HUES6 (cell line): ENCODE data around the gene EXT2.

Experiments
- H3K27ac ChIP-seq: 2 replicates; pipeline ENCODE4 v1.7.0; 2013; ENCODE audit warnings: low read depth, mild to moderate bottlenecking, low read length, inconsistent platforms
- H3K27me3 ChIP-seq: 2 replicates; pipeline ENCODE4 v1.6.1; 2013; ENCODE audit warnings: low read length; ENCODE audit not compliant: control insufficient read depth, insufficient read depth
- H3K36me3 ChIP-seq: 2 replicates; pipeline ENCODE4 v1.6.1; 2013; ENCODE audit warnings: low read length; ENCODE audit not compliant: control insufficient read depth, insufficient read depth
- H3K4me1 ChIP-seq: 2 replicates; pipeline ENCODE4 v1.6.1; 2013; ENCODE audit warnings: low read length; ENCODE audit not compliant: control insufficient read depth, insufficient read depth
- H3K4me3 ChIP-seq: 2 replicates; pipeline ENCODE4 v1.5.1; 2013; ENCODE audit warnings: low read depth, low read length
- H3K9ac ChIP-seq: one replicate; pipeline ENCODE4 v1.6.1; 2013; ENCODE audit warnings: mild to moderate bottlenecking, low read length
- H3K9me3 ChIP-seq: 2 replicates; pipeline ENCODE4 v1.6.1; 2013; ENCODE audit warnings: low read depth, low read length; ENCODE audit not compliant: control insufficient read depth, insufficient read depth

Gene EXT2

DNA sequence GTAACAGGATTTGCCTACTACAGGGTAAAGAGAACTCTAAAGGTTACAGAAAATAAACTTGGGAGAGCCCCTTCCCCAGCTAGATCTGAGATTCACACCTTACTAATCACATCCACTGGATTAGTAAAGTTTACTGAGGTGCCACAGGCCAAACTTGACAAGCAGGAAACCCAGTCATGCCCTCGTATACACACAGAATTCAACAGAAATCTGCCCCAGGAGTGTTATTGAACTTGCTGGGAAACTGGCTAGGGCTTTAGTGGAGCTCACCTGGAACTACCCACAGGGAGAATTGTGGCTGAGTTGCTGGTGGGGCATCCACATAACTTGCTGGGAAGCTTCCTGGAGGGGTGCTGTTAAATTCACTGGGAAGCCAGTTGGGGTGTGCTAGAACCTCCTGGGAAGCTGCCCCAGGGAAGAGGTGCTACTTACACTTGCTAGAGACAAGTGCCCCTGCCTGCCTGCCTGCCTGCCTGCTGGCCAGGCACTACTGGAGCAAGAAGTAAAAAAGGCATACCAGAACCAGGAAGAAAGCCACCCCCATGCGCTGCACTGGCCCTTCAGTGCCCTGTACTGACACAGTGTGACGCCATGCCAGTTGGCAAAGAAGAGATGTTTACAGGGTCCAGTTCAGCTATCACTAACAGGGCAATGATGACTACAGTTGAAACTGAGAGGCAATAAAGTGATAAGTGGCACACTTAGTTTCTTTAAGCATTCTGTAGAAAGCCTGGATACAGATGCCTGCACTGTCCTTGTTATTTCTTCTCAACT lies 108.0 kb downstream of the EXT2 start:
- no peaks in the 10 kb centered on the region for H3K9me3 ChIP-seq
- H3K4me3 ChIP-seq = no peak overlapping the region
- H3K27ac ChIP-seq = no peak overlapping the region
- H3K9ac ChIP-seq = no peak overlapping the region
- peaks cover 25% of the 10 kb centered on the region for H3K4me1 ChIP-seq
- no peaks in the 10 kb centered on the region for H3K27me3 ChIP-seq
- no peaks in the 10 kb centered on the region for H3K36me3 ChIP-seq

DNA sequence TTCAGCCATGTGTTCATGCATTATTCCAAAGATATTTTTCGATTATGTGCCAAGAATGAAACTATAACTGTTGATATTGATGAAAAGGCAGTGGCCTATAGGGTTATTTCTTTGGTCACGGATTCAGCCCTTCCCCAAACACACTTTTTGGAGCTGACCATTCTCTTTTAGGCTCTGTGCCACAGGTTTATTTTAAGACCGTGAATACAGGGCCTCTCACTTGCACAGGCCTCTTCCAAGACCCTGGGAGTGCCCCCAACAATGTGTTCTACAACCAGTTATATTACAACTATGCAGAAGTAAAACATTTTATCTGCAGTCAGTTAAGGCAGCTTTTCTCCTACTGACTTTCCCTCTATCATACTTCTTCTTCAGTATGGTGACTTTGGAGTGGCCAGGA lies 109.9 kb downstream of the EXT2 start:
- H3K27ac ChIP-seq = no peak overlapping the region
- H3K4me1 ChIP-seq = peaks cover 6% of the 10 kb centered on the region; the same call in 1 of the 2 replicates
- H3K4me3 ChIP-seq = no peak overlapping the region
- H3K9ac ChIP-seq = no peak overlapping the region
- H3K27me3 ChIP-seq = no peaks in the 10 kb centered on the region
- no peaks in the 10 kb centered on the region for H3K9me3 ChIP-seq
- no peaks in the 10 kb centered on the region for H3K36me3 ChIP-seq

- Histone ChIP-seq H3K9me3 (no peaks in the 10 kb centered on the region), H3K36me3 (no peaks in the 10 kb centered on the region), H3K9ac (no peak overlapping the region), H3K27me3 (no peaks in the 10 kb centered on the region), H3K4me1 (0 out of 2 replicates have a peak, but pooled peaks cover 1% of the 10 kb centered on the region), H3K27ac (no peak overlapping the region), H3K4me3 (no peak overlapping the region)
Observed at GRCh38 chr11:44205836-44206235, 110.4 kb downstream of the EXT2 start.

DNA sequence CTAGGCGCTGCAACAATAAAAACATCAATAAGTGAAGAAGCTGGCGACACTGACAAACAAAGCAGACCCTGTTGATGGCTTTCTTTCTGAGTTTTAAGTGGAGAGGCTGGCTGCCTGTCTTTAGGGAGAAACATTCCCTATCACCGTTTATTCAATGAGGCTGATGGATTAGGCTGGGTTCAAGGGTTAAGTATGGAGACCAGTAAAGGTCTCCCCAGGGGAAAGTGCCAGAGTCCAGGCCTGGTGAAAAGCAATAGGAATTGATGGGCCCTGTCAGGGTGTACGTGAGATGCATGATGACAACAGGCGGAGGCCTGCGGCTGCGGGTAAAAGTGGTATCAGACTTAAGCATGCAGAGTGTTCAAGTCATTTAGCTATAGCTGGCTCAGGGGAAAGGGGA lies 111.8 kb downstream of the EXT2 start:
- no peaks in the 10 kb centered on the region for H3K36me3 ChIP-seq
- no peak overlapping the region for H3K9ac ChIP-seq
- no peak overlapping the region for H3K27ac ChIP-seq
- H3K4me1 ChIP-seq = no peaks in the 10 kb centered on the region
- no peak overlapping the region for H3K4me3 ChIP-seq
- H3K27me3 ChIP-seq = no peaks in the 10 kb centered on the region
- H3K9me3 ChIP-seq = no peaks in the 10 kb centered on the region

DNA sequence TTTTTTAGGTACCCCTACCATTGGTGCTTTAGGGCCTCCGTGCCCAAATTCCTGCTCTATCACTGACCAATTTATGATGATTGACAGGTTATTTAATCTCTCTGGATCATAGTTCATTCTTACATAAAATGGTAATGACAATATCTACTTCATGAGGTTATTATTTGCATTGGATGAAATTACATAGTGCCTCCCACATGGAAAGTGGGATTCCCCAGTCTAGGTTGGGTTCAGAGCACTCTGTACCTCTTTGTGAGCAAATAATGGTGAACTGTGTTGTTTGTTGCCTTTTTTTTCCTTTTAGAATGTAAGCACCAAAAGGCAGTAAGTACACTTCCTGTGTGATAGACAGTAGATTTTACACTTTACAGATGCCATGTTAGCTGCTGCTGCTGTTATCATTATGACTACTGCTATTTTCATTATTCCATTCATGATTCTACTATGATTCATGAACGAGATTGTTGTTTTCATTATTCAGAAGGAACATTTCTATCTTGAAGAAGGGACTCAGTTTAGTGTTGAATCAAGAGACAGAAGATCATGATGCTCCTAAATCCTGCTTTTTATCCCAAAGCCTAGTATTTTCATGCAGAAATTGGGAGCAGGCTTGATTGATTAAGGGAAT lies 113.6 kb downstream of the EXT2 start:
- Histone ChIP-seq H3K9ac (no peak overlapping the region), H3K36me3 (no peaks in the 10 kb centered on the region), H3K27me3 (no peaks in the 10 kb centered on the region), H3K27ac (no peak overlapping the region), H3K4me3 (no peak overlapping the region), H3K9me3 (no peaks in the 10 kb centered on the region), H3K4me1 (no peaks in the 10 kb centered on the region)

GRCh38 chr11:44212128-44212527 lies 116.7 kb downstream of the EXT2 start:
- Histone ChIP-seq H3K36me3 (no peaks in the 10 kb centered on the region), H3K27ac (no peak overlapping the region), H3K4me1 (no peaks in the 10 kb centered on the region), H3K9me3 (no peaks in the 10 kb centered on the region), H3K27me3 (no peaks in the 10 kb centered on the region), H3K4me3 (no peak overlapping the region), H3K9ac (no peak overlapping the region)

DNA sequence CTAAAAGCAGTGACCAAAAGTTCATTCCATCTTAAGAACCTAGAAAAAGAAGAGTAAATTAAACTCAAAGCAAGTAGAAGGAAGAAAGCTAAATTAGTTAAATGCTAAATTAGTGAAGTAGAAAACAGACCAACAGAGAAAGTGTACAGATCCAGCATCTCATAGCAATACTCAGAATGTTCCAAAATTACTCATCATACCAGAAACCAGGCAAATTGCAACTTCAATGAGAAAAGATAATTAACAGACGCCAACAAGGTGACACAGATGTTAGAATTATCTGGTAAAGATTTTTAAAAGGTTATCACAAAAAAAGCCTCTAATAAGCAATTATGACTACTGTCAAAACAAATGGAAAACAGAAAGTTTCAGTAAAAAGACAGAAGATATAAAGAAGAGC lies 117.7 kb downstream of the EXT2 start:
- Histone ChIP-seq H3K9ac (no peak overlapping the region), H3K36me3 (no peaks in the 10 kb centered on the region), H3K27me3 (no peaks in the 10 kb centered on the region), H3K4me3 (no peak overlapping the region), H3K27ac (no peak overlapping the region), H3K9me3 (no peaks in the 10 kb centered on the region), H3K4me1 (no peaks in the 10 kb centered on the region)

- Histone ChIP-seq H3K27me3 (no peaks in the 10 kb centered on the region), H3K9ac (no peak overlapping the region), H3K36me3 (no peaks in the 10 kb centered on the region), H3K27ac (no peak overlapping the region), H3K4me1 (no peaks in the 10 kb centered on the region), H3K9me3 (no peaks in the 10 kb centered on the region), H3K4me3 (no peak overlapping the region)
Observed at GRCh38 chr11:44217432-44217831, 122.0 kb downstream of the EXT2 start.

- no peaks in the 10 kb centered on the region for H3K27me3 ChIP-seq
- H3K4me3 ChIP-seq = no peak overlapping the region
- no peaks in the 10 kb centered on the region for H3K9me3 ChIP-seq
- no peaks in the 10 kb centered on the region for H3K4me1 ChIP-seq
- no peak overlapping the region for H3K9ac ChIP-seq
- H3K36me3 ChIP-seq = no peaks in the 10 kb centered on the region
- no peak overlapping the region for H3K27ac ChIP-seq
Observed at GRCh38 chr11:44219830-44220796, 124.6 kb downstream of the EXT2 start.

DNA sequence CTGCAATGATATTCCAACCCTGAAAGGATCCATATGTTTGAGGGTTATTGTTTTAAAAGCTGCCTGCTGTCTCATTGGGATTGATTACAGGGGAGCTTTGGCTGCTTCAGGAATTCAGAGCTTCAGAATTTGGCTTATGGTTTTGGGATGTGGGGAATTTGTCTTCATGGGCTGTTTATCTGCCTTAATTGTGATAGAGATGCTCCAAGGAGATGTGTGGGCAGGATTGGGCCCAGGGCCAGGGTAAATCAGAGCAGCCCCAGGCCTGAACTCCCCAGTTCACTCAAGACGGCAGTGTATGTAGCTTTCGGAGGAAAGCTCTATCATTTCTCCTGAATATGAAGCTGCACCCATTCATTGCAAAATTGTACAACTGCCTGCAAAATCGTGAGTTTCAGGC lies 126.0 kb downstream of the EXT2 start:
- Histone ChIP-seq H3K36me3 (no peaks in the 10 kb centered on the region), H3K27me3 (no peaks in the 10 kb centered on the region), H3K4me3 (no peak overlapping the region), H3K9me3 (no peaks in the 10 kb centered on the region), H3K27ac (no peak overlapping the region), H3K9ac (no peak overlapping the region), H3K4me1 (no peaks in the 10 kb centered on the region)

GRCh38 chr11:44221992-44222391 lies 126.5 kb downstream of the EXT2 start:
- Histone ChIP-seq H3K27ac (no peak overlapping the region), H3K27me3 (no peaks in the 10 kb centered on the region), H3K4me3 (no peak overlapping the region), H3K9ac (no peak overlapping the region), H3K4me1 (no peaks in the 10 kb centered on the region), H3K9me3 (no peaks in the 10 kb centered on the region), H3K36me3 (no peaks in the 10 kb centered on the region)
